ENCODE measurements around the gene FAM20C. TPM values are rescaled to one million over a fixed set of nuclear protein-coding genes. Genes with fewer than 3 reads are reported as not detected.

The FAM20C gene
- total RNA-seq, 1 donor from 2014 or later: 10.0 TPM

- Mint-ChIP-seq H3K27ac (ENCODE audit: unreplicated experiment) (no peak overlapping the region), H3K27me3 (ENCODE audit: low read depth, unreplicated experiment) (peaks cover 52% of the 10 kb centered on the region), H3K4me3 (ENCODE audit: unreplicated experiment) (no peak overlapping the region), H3K4me1 (ENCODE audit: low read depth, unreplicated experiment) (no peaks in the 10 kb centered on the region), H3K36me3 (ENCODE audit: low read depth, unreplicated experiment) (peaks cover 2% of the 10 kb centered on the region), H3K9me3 (ENCODE audit: unreplicated experiment) (no peaks in the 10 kb centered on the region)
- Histone ChIP-seq H3K9me3 (ENCODE audit: insufficient read depth, low read depth, low read length) (no peaks in the 10 kb centered on the region), H3K27ac (ENCODE audit: low read depth, low read length) (no peak overlapping the region), H3K36me3 (ENCODE audit: insufficient read depth, low read length) (no peaks in the 10 kb centered on the region), H3K27me3 (ENCODE audit: insufficient read depth, low read length) (no peaks in the 10 kb centered on the region), H3K9ac (ENCODE audit: low read length) (no peak overlapping the region), H3K4me1 (ENCODE audit: insufficient read depth, low read length) (no peaks in the 10 kb centered on the region), H3K4me3 (ENCODE audit: insufficient read depth, low read depth, low read length) (no peak overlapping the region), H3K79me2 (ENCODE audit: insufficient read depth, low read length) (no peaks in the 10 kb centered on the region), H3K4me2 (ENCODE audit: low read length) (no peak overlapping the region), H2AFZ (ENCODE audit: low read depth, low read length) (no peak overlapping the region), H4K20me1 (ENCODE audit: insufficient read depth, low read length) (no peaks in the 10 kb centered on the region)
- no peak for TF ChIP-seq CTCF (IDR thresholded peaks at IDR 0.05; ENCODE audit: insufficient read depth, low read depth, low read length)
- TF ChIP-seq EZH2 (IDR thresholded peaks at IDR 0.05; ENCODE audit: insufficient read depth, low read length): no peak
- no peak for DNase-seq (ENCODE audit: low read depth)
- FAIRE-seq: no peak
Observed at GRCh38 chr7:176786-177459, 15.4 kb upstream of the FAM20C start.

GRCh38 chr7:178444-178843 lies 13.9 kb upstream of the FAM20C start:
- Histone ChIP-seq H3K4me2 (ENCODE audit: low read length) (no peak overlapping the region), H3K27me3 (ENCODE audit: insufficient read depth, low read length) (no peaks in the 10 kb centered on the region), H4K20me1 (ENCODE audit: insufficient read depth, low read length) (no peaks in the 10 kb centered on the region), H2AFZ (ENCODE audit: low read depth, low read length) (no peak overlapping the region), H3K27ac (ENCODE audit: low read depth, low read length) (no peak overlapping the region), H3K4me3 (ENCODE audit: insufficient read depth, low read depth, low read length) (no peak overlapping the region), H3K9ac (ENCODE audit: low read length) (no peak overlapping the region), H3K9me3 (ENCODE audit: insufficient read depth, low read depth, low read length) (no peaks in the 10 kb centered on the region), H3K36me3 (ENCODE audit: insufficient read depth, low read length) (no peaks in the 10 kb centered on the region), H3K4me1 (ENCODE audit: insufficient read depth, low read length) (no peaks in the 10 kb centered on the region), H3K79me2 (ENCODE audit: insufficient read depth, low read length) (no peaks in the 10 kb centered on the region)
- FAIRE-seq: no peak
- no peaks in the 10 kb centered on the region for H3K4me1 Mint-ChIP-seq (ENCODE audit: low read depth, unreplicated experiment)
- no peak overlapping the region for H3K27ac Mint-ChIP-seq (ENCODE audit: unreplicated experiment)
- peaks cover 55% of the 10 kb centered on the region for H3K27me3 Mint-ChIP-seq (ENCODE audit: low read depth, unreplicated experiment)
- H3K36me3 Mint-ChIP-seq (ENCODE audit: low read depth, unreplicated experiment): peaks cover 2% of the 10 kb centered on the region
- DNase-seq (ENCODE audit: low read depth): no peak
- H3K4me3 Mint-ChIP-seq (ENCODE audit: unreplicated experiment): no peak overlapping the region
- TF ChIP-seq CTCF (IDR thresholded peaks at IDR 0.05; ENCODE audit: insufficient read depth, low read depth, low read length) (no peak), EZH2 (IDR thresholded peaks at IDR 0.05; ENCODE audit: insufficient read depth, low read length) (no peak)
- H3K9me3 Mint-ChIP-seq (ENCODE audit: unreplicated experiment): no peaks in the 10 kb centered on the region

- Mint-ChIP-seq H3K27me3 (ENCODE audit: low read depth, unreplicated experiment) (peaks cover 59% of the 10 kb centered on the region), H3K27ac (ENCODE audit: unreplicated experiment) (no peak overlapping the region), H3K4me3 (ENCODE audit: unreplicated experiment) (no peak overlapping the region), H3K36me3 (ENCODE audit: low read depth, unreplicated experiment) (peaks cover 2% of the 10 kb centered on the region), H3K9me3 (ENCODE audit: unreplicated experiment) (no peaks in the 10 kb centered on the region), H3K4me1 (ENCODE audit: low read depth, unreplicated experiment) (no peaks in the 10 kb centered on the region)
- DNase-seq (ENCODE audit: low read depth) (no peak), FAIRE-seq (no peak)
- Histone ChIP-seq H3K36me3 (ENCODE audit: insufficient read depth, low read length) (no peaks in the 10 kb centered on the region), H3K9me3 (ENCODE audit: insufficient read depth, low read depth, low read length) (no peaks in the 10 kb centered on the region), H3K4me1 (ENCODE audit: insufficient read depth, low read length) (no peaks in the 10 kb centered on the region), H2AFZ (ENCODE audit: low read depth, low read length) (no peak overlapping the region), H3K79me2 (ENCODE audit: insufficient read depth, low read length) (no peaks in the 10 kb centered on the region), H3K4me2 (ENCODE audit: low read length) (no peak overlapping the region), H3K4me3 (ENCODE audit: insufficient read depth, low read depth, low read length) (no peak overlapping the region), H3K9ac (ENCODE audit: low read length) (no peak overlapping the region), H3K27ac (ENCODE audit: low read depth, low read length) (no peak overlapping the region), H3K27me3 (ENCODE audit: insufficient read depth, low read length) (no peaks in the 10 kb centered on the region), H4K20me1 (ENCODE audit: insufficient read depth, low read length) (no peaks in the 10 kb centered on the region)
- TF ChIP-seq CTCF (IDR thresholded peaks at IDR 0.05; ENCODE audit: insufficient read depth, low read depth, low read length): no peak
- TF ChIP-seq EZH2 (IDR thresholded peaks at IDR 0.05; ENCODE audit: insufficient read depth, low read length): no peak
Observed at GRCh38 chr7:179209-179681, 13.1 kb upstream of the FAM20C start.

All from astrocyte (in vitro differentiated cells and primary cell).